ENCODE measurements around the gene PRRC1.
"Not testable (repeated sequence)": the region's sequence is repeated elsewhere in the genome, so short reads cannot be mapped to it uniquely, and the experiment has no call there.

The PRRC1 gene

DNA sequence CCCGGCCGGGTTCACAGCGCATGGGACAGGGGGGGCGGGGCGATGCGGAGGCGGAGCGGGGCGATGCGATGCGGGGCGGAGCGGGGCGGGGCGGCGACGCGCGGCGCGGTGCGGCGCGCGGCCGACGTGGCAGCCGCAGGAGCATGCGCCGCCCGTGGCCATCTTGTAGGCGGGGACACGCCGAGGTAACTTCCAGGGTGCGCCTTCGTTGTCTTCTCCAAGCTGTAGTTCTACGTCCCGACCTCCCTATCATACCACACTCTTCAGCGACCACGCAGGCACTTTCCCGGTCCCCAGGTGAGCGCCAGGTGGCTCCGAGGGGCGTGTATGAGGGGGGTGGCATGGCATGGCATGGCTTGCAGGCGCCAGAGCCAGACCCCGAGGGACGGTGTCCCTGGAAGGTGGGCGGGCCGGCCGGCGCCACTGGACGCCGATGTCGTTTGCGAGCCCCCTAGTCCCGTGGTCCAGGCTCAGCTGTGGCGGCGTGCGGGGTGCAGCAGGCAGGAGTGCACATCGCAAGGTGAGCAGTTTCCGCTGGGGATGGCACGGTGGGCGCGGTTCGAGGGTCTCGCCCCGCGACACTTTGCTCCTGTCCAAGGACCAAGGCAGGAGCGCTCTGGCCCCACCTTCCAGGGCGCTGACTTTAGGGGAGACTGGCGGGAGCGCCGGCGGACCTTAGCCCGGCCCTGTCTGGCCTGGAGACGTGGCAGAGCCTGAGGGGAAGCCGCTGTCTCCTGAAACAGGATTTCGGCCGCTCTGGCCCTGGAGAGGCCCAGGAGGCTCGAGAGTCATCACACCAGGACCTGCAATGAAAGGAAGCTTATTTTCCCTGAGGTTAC, at the start of gene PRRC1:
Gene PRRC1, plus strand, starts transcription at position 161 of the 839 bp plus-strand sequence. CDS start 5,840 bp downstream, outside the sequence.
- DNase-seq (ENCODE audit: low spot score), result peak; percentile 94

DNA sequence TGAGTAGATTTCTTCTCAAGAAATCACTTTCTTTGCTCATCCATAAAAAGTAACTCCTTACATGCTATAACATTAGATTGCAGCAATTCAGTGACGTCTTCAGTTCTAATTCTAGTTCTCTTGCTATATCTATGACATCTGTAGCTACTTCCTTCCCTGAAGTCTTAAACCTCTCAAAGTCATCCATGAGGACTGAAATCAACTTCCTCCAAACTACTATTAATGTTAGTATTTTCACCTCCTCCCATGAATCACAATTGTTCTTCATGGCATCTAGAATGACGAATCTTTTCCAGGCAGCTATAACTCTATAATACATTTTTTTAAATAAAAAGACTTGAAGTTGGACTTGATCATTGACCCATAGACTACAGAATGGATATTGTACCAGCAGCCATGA, 46.2 kb upstream of the PRRC1 start:
- no peak for DNase-seq (ENCODE audit: low spot score)

- no peak for DNase-seq (ENCODE audit: low spot score)
These were observed 44.7 kb upstream of the PRRC1 start for GRCh38 chr5:127472700-127473099.

GRCh38 chr5:127486471-127486870, 31.0 kb upstream of the PRRC1 start:
- no peak for DNase-seq (ENCODE audit: low spot score)

GRCh38 chr5:127492854-127493738, 24.3 kb upstream of the PRRC1 start:
- peak; percentile 12 for DNase-seq (ENCODE audit: low spot score)

GRCh38 chr5:127498548-127498947, 18.9 kb upstream of the PRRC1 start:
- no peak for DNase-seq (ENCODE audit: low spot score)

DNA sequence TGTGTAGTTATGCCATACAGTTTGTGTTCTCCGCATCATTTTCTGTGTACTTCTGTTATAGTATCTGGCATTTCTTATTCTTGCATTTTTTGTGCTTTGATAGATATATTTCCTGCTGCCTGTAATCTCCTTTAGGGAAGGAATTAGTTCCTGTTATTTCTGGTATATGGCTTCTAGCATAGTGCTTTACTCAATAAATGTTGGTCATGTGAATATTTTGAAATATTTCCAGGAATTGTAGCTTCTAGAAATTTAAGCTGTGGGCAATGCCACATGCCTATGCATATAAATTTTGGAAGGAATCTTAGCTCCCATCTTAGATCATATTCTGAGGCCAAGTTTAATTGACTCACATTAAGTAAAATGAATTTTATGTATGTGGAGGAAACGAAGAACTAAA, 11.5 kb upstream of the PRRC1 start:
- DNase-seq (ENCODE audit: low spot score), result no peak

- DNase-seq (ENCODE audit: low spot score), result no peak
These were observed 10.8 kb upstream of the PRRC1 start for GRCh38 chr5:127506616-127507015.

- DNase-seq (ENCODE audit: low spot score), result no peak
These were observed 8.6 kb upstream of the PRRC1 start for GRCh38 chr5:127508644-127509373.

DNA sequence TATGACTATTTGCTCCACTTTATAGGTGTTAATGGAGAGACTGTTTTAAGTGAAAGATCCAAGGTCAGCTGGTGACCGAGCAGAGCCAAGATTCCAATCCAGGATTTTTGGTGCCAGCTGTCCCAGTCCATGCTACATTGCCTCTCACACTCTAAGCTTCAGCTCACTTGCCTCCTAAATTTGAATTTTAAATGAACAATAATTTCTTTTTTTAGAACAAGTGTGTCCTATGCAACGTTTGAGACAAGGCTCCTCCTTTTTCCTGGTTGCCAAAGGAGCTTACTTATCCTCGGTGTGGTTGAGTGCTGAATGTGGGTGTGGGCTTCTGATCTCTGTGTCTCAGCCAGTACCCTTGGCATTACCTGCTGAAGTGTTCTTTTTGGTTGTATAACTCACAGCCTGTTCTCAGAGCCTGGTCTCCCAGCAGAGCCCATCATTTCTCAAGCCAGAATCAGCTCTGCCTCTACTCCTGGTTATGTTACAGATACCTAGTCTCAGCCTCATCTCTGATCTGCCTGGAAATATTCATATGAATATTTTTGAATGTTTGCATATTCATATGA, 4.0 kb upstream of the PRRC1 start:
- DNase-seq (ENCODE audit: low spot score), result no peak

GRCh38 chr5:127514816-127515215, 2.6 kb upstream of the PRRC1 start:
- no peak for DNase-seq (ENCODE audit: low spot score)

DNA sequence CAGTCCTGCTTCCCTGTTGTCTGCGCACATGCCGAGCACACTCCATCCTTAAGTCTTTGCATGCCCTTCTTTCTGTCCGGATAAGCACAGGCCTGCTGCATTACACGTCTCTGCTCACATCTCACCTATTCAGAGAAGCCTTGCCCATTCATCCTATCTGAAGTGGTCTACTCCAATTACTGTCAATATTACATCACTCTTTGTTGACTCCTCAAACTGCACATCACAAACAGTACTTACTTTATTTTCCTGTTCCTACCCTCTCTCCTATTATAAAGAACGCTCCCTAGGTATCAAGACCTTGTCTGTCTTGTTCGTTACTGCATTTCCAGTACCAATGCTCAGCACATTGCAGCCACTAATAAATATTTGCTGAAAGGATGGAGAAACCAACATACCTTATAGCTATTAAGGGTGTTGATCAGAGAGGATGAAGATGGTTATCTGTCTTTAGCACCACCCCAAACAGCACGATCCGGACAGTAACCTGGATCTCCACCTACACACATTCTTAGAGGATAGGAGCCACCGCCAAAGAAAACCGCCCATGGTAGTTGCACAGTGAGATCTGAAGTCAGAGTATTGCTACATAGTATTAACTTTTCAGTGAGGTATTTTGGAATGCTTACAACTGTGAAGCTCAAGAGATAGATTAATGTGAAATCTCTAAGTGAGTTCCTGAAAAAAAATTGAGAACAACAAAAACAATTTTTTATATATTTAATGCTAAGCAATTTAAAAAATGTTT, 1.6 kb upstream of the PRRC1 start:
- DNase-seq (ENCODE audit: low spot score), result no peak

DNA sequence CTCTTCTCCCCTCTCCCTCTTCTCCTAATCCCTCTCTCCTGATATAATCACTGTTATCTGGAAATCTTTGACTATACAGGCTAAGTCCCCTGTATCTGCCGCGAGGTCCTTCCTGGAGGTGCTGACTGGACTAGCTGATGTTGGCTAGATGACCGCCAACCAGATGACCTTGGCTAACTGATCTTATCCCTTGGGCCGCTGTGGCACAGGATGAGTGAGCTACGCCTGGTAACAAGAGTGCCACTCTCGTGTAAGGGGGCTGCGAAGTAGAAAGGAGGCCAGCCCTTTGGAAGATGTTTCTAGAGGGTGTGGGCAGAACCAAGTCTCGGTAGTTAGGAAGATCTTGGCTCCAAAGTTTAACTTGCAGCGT, 345 bp upstream of the PRRC1 start:
- no peak for DNase-seq (ENCODE audit: low spot score)

DNA sequence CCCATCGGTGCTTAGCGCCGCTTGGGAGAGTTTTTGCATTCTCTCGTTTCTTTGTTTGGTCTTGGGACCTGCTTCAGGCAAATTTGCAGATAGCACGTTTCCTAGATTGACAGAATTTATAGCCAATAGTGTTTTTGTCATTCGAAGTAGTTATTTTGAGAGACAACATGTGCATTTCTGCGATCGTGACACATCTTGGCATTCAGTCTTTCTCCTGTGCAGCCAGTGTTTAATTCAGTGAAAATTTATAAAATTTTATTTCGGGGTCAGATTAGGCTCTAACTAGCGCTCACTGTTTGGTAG, 830 bp downstream of the PRRC1 start:
- DNase-seq (ENCODE audit: low spot score), result no peak

GRCh38 chr5:127519527-127519926, 2.1 kb downstream of the PRRC1 start:
- DNase-seq (ENCODE audit: low spot score), result no peak

- DNase-seq (ENCODE audit: low spot score), result no peak
These were observed 3.8 kb downstream of the PRRC1 start for GRCh38 chr5:127521138-127521770.

- no peak for DNase-seq (ENCODE audit: low spot score)
These were observed 7.7 kb downstream of the PRRC1 start for GRCh38 chr5:127525181-127525580.

GRCh38 chr5:127529904-127530682, 12.7 kb downstream of the PRRC1 start:
- DNase-seq (ENCODE audit: low spot score), result no peak

DNA sequence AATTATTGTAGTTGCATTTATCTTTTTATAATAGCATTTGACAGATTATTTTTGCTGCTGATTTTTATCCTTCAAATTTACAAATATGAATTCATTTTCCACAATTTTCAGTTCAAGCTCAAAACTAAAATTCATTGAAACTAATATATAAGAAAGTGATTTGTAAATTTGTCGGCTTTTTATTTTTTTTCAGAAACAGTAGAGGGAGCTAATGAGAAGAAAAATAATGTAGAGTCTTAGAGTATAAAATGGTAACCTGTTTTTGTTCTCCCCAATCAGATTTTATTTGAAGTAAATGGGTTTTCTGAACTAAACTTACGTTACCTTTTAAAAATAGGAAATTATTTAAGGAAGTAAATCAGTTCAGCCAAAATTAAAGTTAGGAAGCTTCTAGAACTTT, 19.2 kb downstream of the PRRC1 start:
- no peak for DNase-seq (ENCODE audit: low spot score)

GRCh38 chr5:127540553-127540952, 23.1 kb downstream of the PRRC1 start:
- not testable (repeated sequence) for DNase-seq (ENCODE audit: low spot score)
